ENCODE data around the gene PHEX. TPM values are rescaled to one million over a fixed set of nuclear protein-coding genes. Genes with fewer than 3 reads are reported as not detected.

Gene PHEX
- total RNA-seq, 1 donor from 2014 or later, result 0.48 TPM

DNA sequence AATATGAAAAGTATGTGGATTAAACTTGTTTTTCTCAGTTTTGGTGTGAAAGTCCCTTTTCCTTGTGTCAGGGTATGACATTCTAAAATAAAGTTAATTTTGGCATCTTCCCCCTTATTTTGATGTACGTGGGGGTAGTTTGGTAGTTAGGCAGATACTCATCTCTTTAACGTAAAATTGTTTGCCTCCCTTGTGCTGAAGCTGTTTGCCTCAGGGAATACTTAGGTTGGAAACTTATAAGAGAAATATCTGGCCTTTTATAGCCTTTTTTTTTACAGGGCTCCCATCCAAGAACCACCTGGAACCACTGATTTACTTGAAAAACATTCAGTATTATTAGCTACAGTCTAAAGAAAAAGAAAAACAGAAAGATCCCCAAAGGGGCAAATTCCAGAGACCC, 85.5 kb downstream of the PHEX start:
- H3K27me3 Mint-ChIP-seq, result no peaks in the 10 kb centered on the region
- H3K9me3 Mint-ChIP-seq (ENCODE audit: low read depth), result peaks cover 8% of the 10 kb centered on the region
- H3K4me1 Mint-ChIP-seq (ENCODE audit: low read depth), result peaks cover 34% of the 10 kb centered on the region
- no peak for DNase-seq (ENCODE audit: low spot score, unreplicated experiment)
- no peak overlapping the region for H3K4me3 Mint-ChIP-seq (ENCODE audit: low read depth)
- H3K27ac Mint-ChIP-seq, result peak overlapping the region; percentile 95
- no peaks in the 10 kb centered on the region for H3K36me3 Mint-ChIP-seq (ENCODE audit: insufficient read depth)
- TF ChIP-seq, protein P1, sequence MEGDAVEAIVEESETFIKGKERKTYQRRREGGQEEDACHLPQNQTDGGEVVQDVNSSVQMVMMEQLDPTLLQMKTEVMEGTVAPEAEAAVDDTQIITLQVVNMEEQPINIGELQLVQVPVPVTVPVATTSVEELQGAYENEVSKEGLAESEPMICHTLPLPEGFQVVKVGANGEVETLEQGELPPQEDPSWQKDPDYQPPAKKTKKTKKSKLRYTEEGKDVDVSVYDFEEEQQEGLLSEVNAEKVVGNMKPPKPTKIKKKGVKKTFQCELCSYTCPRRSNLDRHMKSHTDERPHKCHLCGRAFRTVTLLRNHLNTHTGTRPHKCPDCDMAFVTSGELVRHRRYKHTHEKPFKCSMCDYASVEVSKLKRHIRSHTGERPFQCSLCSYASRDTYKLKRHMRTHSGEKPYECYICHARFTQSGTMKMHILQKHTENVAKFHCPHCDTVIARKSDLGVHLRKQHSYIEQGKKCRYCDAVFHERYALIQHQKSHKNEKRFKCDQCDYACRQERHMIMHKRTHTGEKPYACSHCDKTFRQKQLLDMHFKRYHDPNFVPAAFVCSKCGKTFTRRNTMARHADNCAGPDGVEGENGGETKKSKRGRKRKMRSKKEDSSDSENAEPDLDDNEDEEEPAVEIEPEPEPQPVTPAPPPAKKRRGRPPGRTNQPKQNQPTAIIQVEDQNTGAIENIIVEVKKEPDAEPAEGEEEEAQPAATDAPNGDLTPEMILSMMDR (IDR thresholded peaks at IDR 0.05; ENCODE audit: unreplicated experiment), result no peak

DNA sequence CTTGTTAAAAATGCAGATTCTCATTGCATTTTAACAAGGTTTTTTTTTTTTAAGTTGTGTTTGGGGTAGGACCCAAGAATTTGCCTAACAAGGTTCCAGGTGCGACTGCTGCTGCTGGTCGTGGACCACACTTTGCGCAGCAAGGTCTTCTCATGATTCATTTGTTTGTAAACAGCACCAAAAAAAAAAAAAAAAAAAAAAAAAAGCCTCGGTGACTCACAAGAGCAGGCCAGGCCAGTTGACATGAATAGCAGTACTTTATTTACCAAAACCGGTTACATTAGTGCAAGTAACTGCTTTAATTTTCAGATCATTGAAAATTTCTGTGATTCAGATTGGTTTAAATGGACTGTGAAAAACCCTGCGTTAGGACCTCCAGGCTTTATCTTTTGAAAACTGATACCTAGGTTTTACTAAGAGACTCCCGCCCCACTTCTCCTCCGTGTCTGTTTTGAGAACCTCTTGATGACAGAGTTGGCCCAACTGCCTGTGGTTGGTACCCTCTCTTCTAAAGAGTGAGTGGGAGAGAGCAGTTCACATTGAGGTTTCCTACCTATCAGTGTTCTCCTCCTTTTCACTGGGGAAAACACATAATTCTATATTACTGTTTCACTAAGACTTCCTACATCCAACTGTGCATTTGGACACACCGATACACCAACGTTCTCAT, 86.2 kb downstream of the PHEX start:
- Mint-ChIP-seq H3K27me3 (no peaks in the 10 kb centered on the region), H3K9me3 (ENCODE audit: low read depth) (peaks cover 8% of the 10 kb centered on the region), H3K27ac (peak overlapping the region; percentile 95), H3K4me1 (ENCODE audit: low read depth) (peaks cover 34% of the 10 kb centered on the region), H3K36me3 (ENCODE audit: insufficient read depth) (no peaks in the 10 kb centered on the region), H3K4me3 (ENCODE audit: low read depth) (peak overlapping the region; percentile 10)
- TF ChIP-seq, protein P1 (IDR thresholded peaks at IDR 0.05; ENCODE audit: unreplicated experiment), result no peak
- DNase-seq (ENCODE audit: low spot score, unreplicated experiment), result no peak

DNA sequence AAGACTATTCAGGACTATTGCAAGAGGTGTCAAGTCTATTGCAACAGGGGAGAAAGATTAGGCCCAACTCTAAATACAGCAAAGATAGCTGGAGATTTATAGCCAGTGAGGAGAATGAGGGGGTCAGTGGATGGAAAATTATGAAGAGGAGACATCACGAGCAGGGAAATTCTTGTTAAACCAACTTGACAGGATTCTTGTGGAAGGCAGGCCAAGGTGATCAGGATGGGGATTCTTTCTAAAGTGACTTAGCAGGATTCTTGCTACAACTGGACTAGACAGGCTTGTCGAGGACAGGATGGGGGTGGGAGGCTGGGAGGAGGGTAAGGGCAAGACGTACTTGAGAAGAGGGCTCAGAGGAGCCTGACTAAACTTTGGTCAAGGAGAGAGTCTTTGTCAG, 89.0 kb downstream of the PHEX start:
- TF ChIP-seq, protein P1 (IDR thresholded peaks at IDR 0.05; ENCODE audit: unreplicated experiment), result no peak
- Mint-ChIP-seq H3K27ac (no peak overlapping the region), H3K9me3 (ENCODE audit: low read depth) (peaks cover 3% of the 10 kb centered on the region), H3K4me3 (ENCODE audit: low read depth) (no peak overlapping the region), H3K4me1 (ENCODE audit: low read depth) (peaks cover 26% of the 10 kb centered on the region), H3K36me3 (ENCODE audit: insufficient read depth) (no peaks in the 10 kb centered on the region), H3K27me3 (no peaks in the 10 kb centered on the region)
- no peak for DNase-seq (ENCODE audit: low spot score, unreplicated experiment)

DNA sequence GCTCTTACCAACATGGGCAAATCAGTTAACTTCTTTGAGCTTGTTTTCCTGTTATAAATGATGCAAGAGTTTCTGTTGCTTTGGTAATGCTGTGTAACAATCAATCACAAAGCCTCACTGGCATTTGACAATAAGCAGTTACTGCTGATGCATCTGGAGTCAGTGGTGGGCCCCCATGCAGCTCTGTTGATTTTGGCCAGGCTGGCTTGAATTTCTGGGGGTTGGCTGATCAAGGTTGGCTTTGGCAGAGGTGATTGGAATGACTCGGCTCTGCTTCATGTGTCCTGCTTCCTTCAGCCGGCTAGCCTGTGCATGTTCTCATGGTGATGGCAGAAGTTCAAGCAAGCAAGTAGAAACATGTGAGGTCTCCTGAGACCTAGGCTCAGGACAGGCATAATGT, 90.4 kb downstream of the PHEX start:
- no peak overlapping the region for H3K27ac Mint-ChIP-seq
- peaks cover 14% of the 10 kb centered on the region for H3K4me1 Mint-ChIP-seq (ENCODE audit: low read depth)
- no peak for DNase-seq (ENCODE audit: low spot score, unreplicated experiment)
- no peaks in the 10 kb centered on the region for H3K27me3 Mint-ChIP-seq
- H3K36me3 Mint-ChIP-seq (ENCODE audit: insufficient read depth), result no peaks in the 10 kb centered on the region
- H3K4me3 Mint-ChIP-seq (ENCODE audit: low read depth), result no peak overlapping the region
- TF ChIP-seq, protein P1 (IDR thresholded peaks at IDR 0.05; ENCODE audit: unreplicated experiment), result no peak
- peaks cover 9% of the 10 kb centered on the region for H3K9me3 Mint-ChIP-seq (ENCODE audit: low read depth)

DNA sequence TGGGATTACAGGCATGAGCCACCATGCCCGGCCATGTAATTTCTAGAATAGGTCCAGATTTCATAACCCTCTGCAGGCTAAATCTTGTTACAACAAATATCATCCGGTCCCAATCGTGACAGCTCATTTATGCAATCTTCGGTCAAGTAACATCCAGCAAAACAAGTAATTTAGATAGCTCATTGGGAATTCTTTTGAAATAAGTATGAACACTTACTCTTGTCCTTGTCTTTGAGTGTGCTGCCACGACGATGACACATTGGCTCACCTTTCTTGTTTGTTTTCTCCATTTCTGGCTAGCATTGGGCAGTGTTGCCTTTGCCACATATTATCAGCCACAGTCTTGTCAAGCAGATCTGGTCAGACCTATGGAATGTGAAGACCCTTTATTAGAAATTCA, 92.0 kb downstream of the PHEX start:
- peaks cover 7% of the 10 kb centered on the region for H3K9me3 Mint-ChIP-seq (ENCODE audit: low read depth)
- no peak for DNase-seq (ENCODE audit: low spot score, unreplicated experiment)
- H3K4me3 Mint-ChIP-seq (ENCODE audit: low read depth), result no peak overlapping the region
- no peaks in the 10 kb centered on the region for H3K27me3 Mint-ChIP-seq
- TF ChIP-seq, protein P1 (IDR thresholded peaks at IDR 0.05; ENCODE audit: unreplicated experiment), result no peak
- peaks cover 9% of the 10 kb centered on the region for H3K4me1 Mint-ChIP-seq (ENCODE audit: low read depth)
- no peaks in the 10 kb centered on the region for H3K36me3 Mint-ChIP-seq (ENCODE audit: insufficient read depth)
- no peak overlapping the region for H3K27ac Mint-ChIP-seq
